DOHH2 (cell line): ENCODE results near the gene NAA10.

Experiments
- H3F3A ChIP-seq: fragments of 200-600 bp; sonication (generic), shearing (Covaris generic); 2 replicates; pipeline ENCODE4 v1.6.0; 2016; ENCODE audit warnings: antibody characterized with exemption, mild to moderate bottlenecking; ENCODE audit not compliant: control insufficient read depth, insufficient read depth
- H3K27ac ChIP-seq: fragments of 200-600 bp; sonication (generic); 2 replicates; pipeline ENCODE4 v1.5.1; 2014; ENCODE audit warnings: low read depth, mild to moderate bottlenecking, low read length, moderate library complexity
- H3K27me3 ChIP-seq: fragments of 200-600 bp; sonication (generic); 2 replicates; pipeline ENCODE4 v1.6.1; 2014; ENCODE audit warnings: mild to moderate bottlenecking, low read length, mixed read lengths; ENCODE audit not compliant: control insufficient read depth
- H3K36me3 ChIP-seq: fragments of 200-600 bp; sonication (generic); 2 replicates; pipeline ENCODE4 v1.6.1; 2014; ENCODE audit warnings: mild to moderate bottlenecking, low read length, moderate library complexity, mixed read lengths; ENCODE audit not compliant: control insufficient read depth
- H3K4me1 ChIP-seq: fragments of 200-600 bp; sonication (generic); 2 replicates; pipeline ENCODE4 v1.6.1; 2014; ENCODE audit warnings: mild to moderate bottlenecking, low read length, mixed read lengths; ENCODE audit not compliant: control insufficient read depth
- H3K4me2 ChIP-seq: fragments of 200-600 bp; sonication (generic); 2 replicates; pipeline ENCODE4 v1.6.0; 2014; ENCODE audit warnings: mild to moderate bottlenecking, low read length, moderate library complexity
- H3K4me3 ChIP-seq: fragments of 200-600 bp; sonication (generic); 2 replicates; pipeline ENCODE4 v1.5.1; 2014; ENCODE audit warnings: mild to moderate bottlenecking, low read length, mixed read lengths
- H3K79me2 ChIP-seq: fragments of 200-600 bp; sonication (generic); 2 replicates; pipeline ENCODE4 v1.6.1; 2014; ENCODE audit warnings: mild to moderate bottlenecking, low read length, mixed read lengths; ENCODE audit not compliant: control insufficient read depth
- H3K9me2 ChIP-seq: fragments of 200-600 bp; sonication (generic); replicated peaks from 2 replicates; pipeline ENCODE4 v1.6.1; 2014; ENCODE audit warnings: mild to moderate bottlenecking, low read length, mixed read lengths; ENCODE audit not compliant: control insufficient read depth
- H3K9me3 ChIP-seq: fragments of 200-600 bp; sonication (generic); 2 replicates; pipeline ENCODE4 v1.6.1; 2014; ENCODE audit warnings: antibody characterized with exemption, low read length, mixed read lengths; ENCODE audit not compliant: control insufficient read depth, insufficient read depth
- H4K20me1 ChIP-seq: fragments of 200-600 bp; sonication (generic); 2 replicates; pipeline ENCODE4 v1.6.0; 2014; ENCODE audit warnings: low read depth, mild to moderate bottlenecking, antibody characterized with exemption, low read length, moderate library complexity; ENCODE audit not compliant: control insufficient read depth, insufficient read depth
- CTCF ChIP-seq: fragments of 200-600 bp; sonication (generic); IDR thresholded peaks from one replicate; pipeline ENCODE4 v1.5.1; 2014; ENCODE audit warnings: antibody characterized with exemption, mild to moderate bottlenecking, low read depth, low read length; ENCODE audit not compliant: poor library complexity, severe bottlenecking
- EZH2phosphoT487 ChIP-seq: fragments of 200-600 bp; sonication (generic); IDR thresholded peaks from 2 replicates; pipeline ENCODE4 v1.6.1; 2017; ENCODE audit warnings: borderline replicate concordance, mild to moderate bottlenecking, antibody characterized with exemption, low read length, moderate library complexity, mixed read lengths

NAA10 gene

DNA sequence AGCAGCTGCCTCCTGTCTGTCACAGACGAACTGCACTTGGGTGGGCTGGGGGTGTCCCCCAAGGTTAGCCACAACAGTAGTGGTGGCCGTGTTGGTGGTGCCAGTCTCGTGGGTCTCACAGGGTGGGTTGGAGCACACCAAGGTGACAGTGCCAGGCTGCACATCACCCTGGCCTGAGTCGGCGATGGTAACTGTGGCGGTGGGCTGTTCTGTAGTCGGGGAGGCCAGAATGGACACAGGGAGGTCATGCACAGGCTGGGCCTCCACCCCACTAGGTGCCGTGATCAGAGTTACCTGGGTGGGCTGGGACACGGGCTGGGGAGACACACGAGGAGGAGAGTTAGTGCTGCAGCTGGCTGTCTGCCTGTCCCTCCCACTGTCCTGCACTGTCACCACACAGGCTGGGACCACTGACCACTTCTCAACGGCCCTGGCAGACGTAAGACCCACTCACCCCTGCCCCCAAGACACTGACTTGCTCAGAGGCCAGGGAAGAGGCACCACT is 20.4 kb upstream of the NAA10 start:
- no peaks in the 10 kb centered on the region for H4K20me1 ChIP-seq
- no peaks in the 10 kb centered on the region for H3K9me3 ChIP-seq
- no peak overlapping the region for H3K4me3 ChIP-seq
- no peak overlapping the region for H3K4me2 ChIP-seq
- no peaks in the 10 kb centered on the region for H3K79me2 ChIP-seq
- H3K36me3 ChIP-seq, result peaks cover 100% of the 10 kb centered on the region
- TF ChIP-seq CTCF (no peak), EZH2phosphoT487 (no peak)
- H3K27ac ChIP-seq, result no peak overlapping the region
- H3K9me2 ChIP-seq, result no peaks in the 10 kb centered on the region
- no peaks in the 10 kb centered on the region for H3K27me3 ChIP-seq
- H3K4me1 ChIP-seq, result no peaks in the 10 kb centered on the region
- H3F3A ChIP-seq, result no peaks in the 10 kb centered on the region; the same call in 1 of the 2 replicates

DNA sequence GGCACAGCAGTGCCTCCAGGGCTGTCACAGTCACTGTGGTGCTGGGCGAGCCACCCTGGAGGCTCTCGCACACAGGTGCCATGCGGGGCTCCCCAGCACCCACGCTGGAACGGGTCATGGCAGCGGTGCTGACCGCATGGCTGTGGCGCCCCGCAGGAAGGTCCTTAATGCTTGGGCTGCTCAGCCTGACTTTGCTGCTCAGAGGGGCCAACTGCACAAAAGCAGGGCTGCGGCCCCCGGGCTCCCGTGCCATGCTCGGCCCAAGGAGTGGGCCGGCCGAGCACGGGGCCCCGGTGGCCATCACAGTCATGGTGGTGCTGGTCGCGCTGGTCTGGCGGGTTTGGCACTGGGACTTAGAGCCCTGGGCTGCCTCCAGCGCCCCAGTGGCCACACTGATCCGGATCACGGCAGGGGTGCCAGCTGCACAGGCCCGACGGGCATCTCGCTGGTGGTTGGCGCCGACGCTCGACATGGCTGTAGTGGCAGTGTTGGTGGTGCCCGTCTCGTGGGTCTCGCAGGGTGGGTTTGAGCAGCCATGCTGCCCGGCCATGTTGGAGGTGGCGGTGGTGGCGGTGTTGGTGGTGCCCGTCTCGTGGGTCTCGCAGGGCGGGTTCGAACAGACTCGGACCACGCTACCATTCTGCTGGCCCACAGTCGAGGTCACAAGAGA is 19.9 kb upstream of the NAA10 start:
- TF ChIP-seq EZH2phosphoT487, result no peak
- H3K9me2 ChIP-seq, result no peaks in the 10 kb centered on the region
- no peaks in the 10 kb centered on the region for H4K20me1 ChIP-seq
- no peaks in the 10 kb centered on the region for H3K9me3 ChIP-seq
- no peak overlapping the region for H3K4me3 ChIP-seq
- H3F3A ChIP-seq, result no peaks in the 10 kb centered on the region; the same call in 1 of the 2 replicates
- peaks cover 100% of the 10 kb centered on the region for H3K36me3 ChIP-seq
- H3K79me2 ChIP-seq, result no peaks in the 10 kb centered on the region
- H3K27ac ChIP-seq, result no peak overlapping the region
- no peak overlapping the region for H3K4me2 ChIP-seq
- no peaks in the 10 kb centered on the region for H3K27me3 ChIP-seq
- no peaks in the 10 kb centered on the region for H3K4me1 ChIP-seq

DNA sequence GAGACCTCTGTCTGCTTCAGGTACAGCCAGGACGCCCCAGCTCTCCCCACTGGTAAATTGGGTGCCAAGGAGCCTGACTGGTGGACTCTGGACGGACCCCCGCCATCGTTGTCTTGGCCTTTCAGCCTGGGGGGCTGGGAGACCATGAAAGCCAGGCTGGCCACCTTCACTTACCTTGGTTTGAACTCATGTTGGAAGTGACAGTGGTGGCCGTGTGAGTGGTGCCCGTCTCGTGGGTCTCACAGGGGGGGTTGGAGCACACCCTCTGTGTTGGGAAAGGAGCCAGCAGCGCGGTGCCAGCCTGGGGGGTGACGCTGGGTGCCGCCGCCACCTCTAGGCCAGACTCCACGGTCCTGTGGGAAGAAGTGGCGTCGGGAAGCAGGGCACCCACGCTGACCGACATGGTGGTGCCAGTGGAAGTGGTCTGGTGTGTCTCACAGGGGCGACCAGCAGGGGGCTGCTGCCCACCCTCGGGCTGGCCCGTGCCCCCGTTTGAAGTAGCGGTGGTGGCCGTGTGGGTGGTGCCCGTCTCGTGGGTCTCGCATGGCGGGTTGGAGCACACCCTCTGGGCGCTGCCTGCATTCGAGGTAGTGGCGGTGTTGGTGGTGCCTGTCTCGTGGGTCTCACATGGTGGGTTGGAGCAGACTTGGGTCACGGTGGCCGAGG is 19.2 kb upstream of the NAA10 start:
- H3K4me3 ChIP-seq, result no peak overlapping the region
- peaks cover 93% of the 10 kb centered on the region for H3K36me3 ChIP-seq
- no peak overlapping the region for H3K27ac ChIP-seq
- H3K4me2 ChIP-seq, result no peak overlapping the region
- H3K27me3 ChIP-seq, result no peaks in the 10 kb centered on the region
- H3F3A ChIP-seq, result no peaks in the 10 kb centered on the region; the same call in 1 of the 2 replicates
- TF ChIP-seq CTCF, result no peak
- TF ChIP-seq EZH2phosphoT487, result no peak
- H4K20me1 ChIP-seq, result no peaks in the 10 kb centered on the region
- no peaks in the 10 kb centered on the region for H3K9me2 ChIP-seq
- no peaks in the 10 kb centered on the region for H3K4me1 ChIP-seq
- H3K9me3 ChIP-seq, result no peaks in the 10 kb centered on the region
- no peaks in the 10 kb centered on the region for H3K79me2 ChIP-seq

DNA sequence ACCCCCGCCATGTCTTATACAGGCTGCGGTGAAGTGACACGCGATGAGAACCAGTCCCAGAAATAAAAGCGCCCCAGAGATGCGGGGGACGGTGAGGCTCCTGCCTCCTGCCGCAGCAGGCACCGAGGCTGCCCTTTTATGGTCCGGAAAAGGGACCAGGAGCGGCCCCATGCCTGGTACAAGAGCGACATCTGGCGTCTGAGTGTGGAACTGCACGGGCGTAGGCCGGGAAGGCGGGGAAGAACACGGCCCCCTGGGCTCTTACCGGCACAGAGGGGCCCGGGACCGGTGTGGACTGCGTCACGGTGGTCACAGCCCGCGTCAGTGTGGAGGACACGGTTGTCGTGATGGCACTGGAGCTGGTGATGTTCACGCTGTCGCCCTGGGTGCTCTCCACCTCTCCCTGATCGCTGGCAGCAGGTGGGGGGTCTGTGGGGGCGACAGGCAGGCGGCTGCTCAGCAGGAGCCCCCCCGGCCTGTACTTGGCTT is 18.5 kb upstream of the NAA10 start:
- Histone ChIP-seq H3K36me3 (peaks cover 86% of the 10 kb centered on the region), H3F3A (no peaks in the 10 kb centered on the region; the same call in 1 of the 2 replicates), H3K4me2 (no peak overlapping the region), H3K4me3 (no peak overlapping the region), H3K79me2 (no peaks in the 10 kb centered on the region), H4K20me1 (no peaks in the 10 kb centered on the region), H3K27me3 (no peaks in the 10 kb centered on the region), H3K4me1 (no peaks in the 10 kb centered on the region), H3K9me3 (no peaks in the 10 kb centered on the region), H3K9me2 (no peaks in the 10 kb centered on the region), H3K27ac (no peak overlapping the region)
- TF ChIP-seq EZH2phosphoT487 (no peak), CTCF (peak; percentile 76)
